Neural cell (in vitro differentiated cells): ENCODE data around the gene RBM19. TPM values are rescaled to one million over a fixed set of nuclear protein-coding genes. Genes with fewer than 3 reads are reported as not detected.

Experiments used
- H2AFZ ChIP-seq: fragments of 200-600, 300-800 bp; sonication (generic), shearing (Covaris generic); 2 replicates; pipeline ENCODE4 v1.6.0; 2014; ENCODE audit warnings: low read depth, mild to moderate bottlenecking, antibody characterized with exemption, low read length, moderate library complexity
- H3F3A ChIP-seq: fragments of 200-600 bp; shearing (Covaris generic); 2 replicates; pipeline ENCODE4 v1.6.1; 2016; ENCODE audit warnings: mild to moderate bottlenecking, moderate library complexity, mixed read lengths, antibody characterized with exemption, low read length; ENCODE audit not compliant: insufficient read depth, poor library complexity, severe bottlenecking
- H3K27ac ChIP-seq: fragments of 200-600, 300-800 bp; sonication (generic), shearing (Covaris generic); 2 replicates; pipeline ENCODE4 v1.5.1; 2014; ENCODE audit warnings: mild to moderate bottlenecking, low read length, moderate library complexity
- H3K27me3 ChIP-seq: fragments of 300-800, 200-600 bp; sonication (generic), shearing (Covaris generic); 2 replicates; pipeline ENCODE4 v1.6.0; 2014; ENCODE audit warnings: mild to moderate bottlenecking, low read depth, low read length, moderate library complexity; ENCODE audit not compliant: insufficient read depth
- H3K36me3 ChIP-seq: fragments of 300-800, 200-600 bp; sonication (generic), shearing (Covaris generic); 2 replicates; pipeline ENCODE4 v1.5.1; 2014; ENCODE audit warnings: mild to moderate bottlenecking, antibody characterized with exemption, low read length, moderate library complexity; ENCODE audit not compliant: insufficient read depth
- H3K4me2 ChIP-seq: fragments of 300-800, 200-600 bp; sonication (generic), shearing (Covaris generic); 2 replicates; pipeline ENCODE4 v1.6.0; 2014; ENCODE audit warnings: mild to moderate bottlenecking, low read length
- H3K4me3 ChIP-seq: fragments of 300-800, 200-600 bp; sonication (generic), shearing (Covaris generic); 2 replicates; pipeline ENCODE4 v1.5.1; 2014; ENCODE audit warnings: mild to moderate bottlenecking, low read length, moderate library complexity
- H3K79me2 ChIP-seq: fragments of 200-600 bp; shearing (Covaris generic); replicated peaks from 2 replicates; pipeline ENCODE4 v1.6.0; 2014; ENCODE audit warnings: mild to moderate bottlenecking, low read length, moderate library complexity; ENCODE audit not compliant: insufficient read depth
- H3K9ac ChIP-seq: fragments of 300-800, 200-600 bp; sonication (generic), shearing (Covaris generic); 2 replicates; pipeline ENCODE4 v1.6.1; 2016; ENCODE audit warnings: mild to moderate bottlenecking, low read length, mixed read lengths
- H3K9me2 ChIP-seq: fragments of 200-600 bp; shearing (Covaris generic); 2 replicates; pipeline ENCODE4 v1.6.1; 2016; ENCODE audit warnings: mild to moderate bottlenecking, low read length, mixed read lengths; ENCODE audit not compliant: insufficient read depth
- H3K9me3 ChIP-seq: fragments of 200-600, 300-800 bp; sonication (generic), shearing (Covaris generic); 2 replicates; pipeline ENCODE4 v1.6.1; 2016; ENCODE audit warnings: mild to moderate bottlenecking, mixed run types, low read length, moderate library complexity, mixed read lengths
- H4K20me1 ChIP-seq: fragments of 200-600 bp; shearing (Covaris generic); 2 replicates; pipeline ENCODE4 v1.6.1; 2016; ENCODE audit warnings: mild to moderate bottlenecking, mixed run types; ENCODE audit not compliant: insufficient read depth
- EP300 ChIP-seq: fragments of 450-650 bp; conservative IDR thresholded peaks from 2 replicates; pipeline ENCODE4 v1.6.1; 2014; ENCODE audit warnings: antibody characterized with exemption, mild to moderate bottlenecking, moderate library complexity; ENCODE audit not compliant: poor library complexity, severe bottlenecking
- EZH2 ChIP-seq: fragments of 200-600, 300-800 bp; shearing (Covaris generic), sonication (generic); IDR thresholded peaks from 2 replicates; pipeline ENCODE4 v1.6.1; 2014; ENCODE audit warnings: antibody characterized with exemption, low read length, borderline replicate concordance, mild to moderate bottlenecking; ENCODE audit not compliant: insufficient read depth, poor library complexity, severe bottlenecking
- MXI1 ChIP-seq: fragments of 450-650 bp; conservative IDR thresholded peaks from 2 replicates; pipeline ENCODE4 v1.6.1; 2014; ENCODE audit warnings: antibody characterized with exemption, mild to moderate bottlenecking; ENCODE audit not compliant: poor library complexity, severe bottlenecking
- POLR2AphosphoS5 ChIP-seq: IDR thresholded peaks from 2 replicates; pipeline ENCODE4 v1.6.1; 2012
- RAD21 ChIP-seq: fragments of 450-650 bp; conservative IDR thresholded peaks from 2 replicates; pipeline ENCODE4 v1.6.1; 2014; ENCODE audit warnings: antibody characterized with exemption, mild to moderate bottlenecking, moderate library complexity
- REST ChIP-seq: IDR thresholded peaks from 2 replicates; pipeline ENCODE4 v1.6.1; 2012; ENCODE audit warnings: borderline replicate concordance
- SMC3 ChIP-seq: fragments of 450-650 bp; conservative IDR thresholded peaks from 2 replicates; pipeline ENCODE4 v1.6.1; 2014; ENCODE audit warnings: antibody characterized with exemption, mild to moderate bottlenecking, moderate library complexity; ENCODE audit not compliant: poor library complexity
- TAF1 ChIP-seq: IDR thresholded peaks from 2 replicates; pipeline ENCODE4 v1.6.1; 2012; ENCODE audit warnings: low read depth
- polyA plus RNA-seq: library from polyadenylated mRNA; depleted of rRNA; stranded (reverse); fragments of >200 nt; gene quantifications from 2 replicates; pipeline ENCODE4 v1.2.3, GENCODE V29; 2014
- TF ChIP-seq, protein P1 (sequence below): fragments of 450-650 bp; IDR thresholded peaks from 2 replicates; pipeline ENCODE4 v1.5.1; 2014; ENCODE audit warnings: antibody characterized with exemption, mild to moderate bottlenecking, moderate library complexity; ENCODE audit not compliant: poor library complexity, severe bottlenecking

RBM19 gene
- polyA plus RNA-seq, 1 donor from 2014 or later = 14.2 TPM

- Histone ChIP-seq H3K4me2 (no peak overlapping the region), H3F3A (no peaks in the 10 kb centered on the region), H3K9me2 (no peaks in the 10 kb centered on the region), H3K79me2 (no peaks in the 10 kb centered on the region), H3K9me3 (no peaks in the 10 kb centered on the region), H3K9ac (peak overlapping the region; percentile 35), H3K36me3 (no peaks in the 10 kb centered on the region), H2AFZ (peak overlapping the region; percentile 16), H3K27me3 (no peaks in the 10 kb centered on the region), H4K20me1 (no peaks in the 10 kb centered on the region), H3K27ac (peak overlapping the region; percentile 45), H3K4me3 (no peak overlapping the region)
- TF ChIP-seq SMC3 (no peak), EZH2 (no peak), POLR2AphosphoS5 (no peak), TAF1 (no peak), RAD21 (no peak), EP300 (no peak)
- TF ChIP-seq, protein P1, sequence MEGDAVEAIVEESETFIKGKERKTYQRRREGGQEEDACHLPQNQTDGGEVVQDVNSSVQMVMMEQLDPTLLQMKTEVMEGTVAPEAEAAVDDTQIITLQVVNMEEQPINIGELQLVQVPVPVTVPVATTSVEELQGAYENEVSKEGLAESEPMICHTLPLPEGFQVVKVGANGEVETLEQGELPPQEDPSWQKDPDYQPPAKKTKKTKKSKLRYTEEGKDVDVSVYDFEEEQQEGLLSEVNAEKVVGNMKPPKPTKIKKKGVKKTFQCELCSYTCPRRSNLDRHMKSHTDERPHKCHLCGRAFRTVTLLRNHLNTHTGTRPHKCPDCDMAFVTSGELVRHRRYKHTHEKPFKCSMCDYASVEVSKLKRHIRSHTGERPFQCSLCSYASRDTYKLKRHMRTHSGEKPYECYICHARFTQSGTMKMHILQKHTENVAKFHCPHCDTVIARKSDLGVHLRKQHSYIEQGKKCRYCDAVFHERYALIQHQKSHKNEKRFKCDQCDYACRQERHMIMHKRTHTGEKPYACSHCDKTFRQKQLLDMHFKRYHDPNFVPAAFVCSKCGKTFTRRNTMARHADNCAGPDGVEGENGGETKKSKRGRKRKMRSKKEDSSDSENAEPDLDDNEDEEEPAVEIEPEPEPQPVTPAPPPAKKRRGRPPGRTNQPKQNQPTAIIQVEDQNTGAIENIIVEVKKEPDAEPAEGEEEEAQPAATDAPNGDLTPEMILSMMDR = no peak
These were observed 67.0 kb downstream of the RBM19 start for GRCh38 chr12:113899042-113899560.

DNA sequence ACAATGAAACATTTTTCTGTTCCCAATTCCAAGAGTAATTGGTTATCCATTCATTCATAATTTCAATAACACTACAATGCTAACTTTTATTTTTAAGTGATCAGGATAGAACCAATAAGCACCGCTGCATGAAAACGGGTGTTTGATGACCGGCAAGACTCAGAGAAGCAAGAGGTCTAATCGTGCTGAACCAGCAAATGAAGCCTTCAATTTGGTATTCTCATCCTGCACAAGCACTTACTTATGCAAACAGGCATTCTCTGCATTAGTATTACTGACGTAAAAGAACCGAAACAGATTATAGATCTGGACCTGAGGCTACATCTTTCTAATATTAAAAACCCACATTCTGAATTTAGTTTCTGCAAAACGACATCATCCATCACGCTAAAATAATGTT is 67.7 kb downstream of the RBM19 start:
- Histone ChIP-seq H4K20me1 (no peaks in the 10 kb centered on the region), H3K27me3 (no peaks in the 10 kb centered on the region), H3F3A (no peaks in the 10 kb centered on the region), H3K9me2 (no peaks in the 10 kb centered on the region), H3K36me3 (no peaks in the 10 kb centered on the region), H2AFZ (no peak overlapping the region), H3K79me2 (no peaks in the 10 kb centered on the region), H3K9ac (no peak overlapping the region), H3K4me3 (no peak overlapping the region), H3K27ac (no peak overlapping the region), H3K4me2 (no peak overlapping the region), H3K9me3 (no peaks in the 10 kb centered on the region)
- TF ChIP-seq TAF1 = no peak
- TF ChIP-seq POLR2AphosphoS5 = no peak
- TF ChIP-seq, protein P1 = no peak
- TF ChIP-seq REST = no peak
- no peak for TF ChIP-seq RAD21
- no peak for TF ChIP-seq EP300
- no peak for TF ChIP-seq EZH2
- TF ChIP-seq MXI1 = no peak
- TF ChIP-seq SMC3 = no peak
